Common myeloid progenitor, CD34-positive (primary cell): ENCODE results near the gene TMEM17.

Experiments used
- CTCF ChIA-PET: fragments of 350-600 bp; sonication (Branson Sonifier 250); formaldehyde crosslinking; loops from one replicate; lab custom pipeline; 2021; ENCODE audit warnings: antibody characterized with exemption; lab: Charles Lee
- POLR2A ChIA-PET: fragments of 350-600 bp; sonication (Branson Sonifier 250); formaldehyde crosslinking; loops from one replicate; lab custom pipeline; 2021; ENCODE audit warnings: antibody characterized with exemption; lab: Charles Lee
- DNase-seq, 3 donors: peaks; one replicate each; pipeline versions ENCODE4 v3.0.0 to v3.0.0-alpha.2; 2013
- H3K27ac ChIP-seq, 2 experiments: 1 replicate in 1 of 2; 2 replicates in 1 of 2; pipeline ENCODE4 v1.7.0; 2013; ENCODE audit warnings: inconsistent platforms in 2 of 2, low read length in 2 of 2, mild to moderate bottlenecking in 2 of 2, low read depth in 1 of 2, moderate library complexity in 1 of 2; ENCODE audit not compliant: severe bottlenecking in 2 of 2, insufficient read depth in 1 of 2, poor library complexity in 1 of 2
- H3K27me3 ChIP-seq, 5 experiments: replicated peaks in 2 of 5; 1 replicate in 3 of 5; 2 replicates in 2 of 5; pipeline versions ENCODE4 v1.6.1 to v1.7.0; 2013; ENCODE audit warnings: low read length in 4 of 5, mild to moderate bottlenecking in 2 of 5, moderate library complexity in 2 of 5, inconsistent platforms in 1 of 5; ENCODE audit not compliant: insufficient read depth in 5 of 5, control insufficient read depth in 4 of 5
- H3K36me3 ChIP-seq, 4 experiments: 1 replicate in 2 of 4; 2 replicates in 2 of 4; pipeline versions ENCODE4 v1.6.1 to v1.7.0; 2013; ENCODE audit warnings: low read length in 3 of 4, control low read depth in 1 of 4, mild to moderate bottlenecking in 1 of 4; ENCODE audit not compliant: control insufficient read depth in 4 of 4, insufficient read depth in 4 of 4
- H3K4me1 ChIP-seq, 4 experiments: 1 replicate in 3 of 4; 2 replicates in 1 of 4; pipeline versions ENCODE4 v1.6.1 to v1.7.1; 2013; ENCODE audit warnings: low read length in 3 of 4, mild to moderate bottlenecking in 3 of 4, control low read depth in 1 of 4, inconsistent platforms in 1 of 4, moderate library complexity in 1 of 4; ENCODE audit not compliant: control insufficient read depth in 4 of 4, insufficient read depth in 4 of 4; ENCODE audit errors: control extremely low read depth in 1 of 4
- H3K4me3 ChIP-seq, 7 experiments: 1 replicate in 4 of 7; 2 replicates in 3 of 7; pipeline versions ENCODE4 v1.5.1 to v1.7.0; 2013; ENCODE audit warnings: mild to moderate bottlenecking in 7 of 7, low read length in 6 of 7, moderate library complexity in 6 of 7, inconsistent platforms in 2 of 7, low read depth in 2 of 7, control low read depth in 1 of 7; ENCODE audit not compliant: insufficient read depth in 4 of 7, control insufficient read depth in 1 of 7; ENCODE audit errors: extremely low read depth in 1 of 7
- H3K9me3 ChIP-seq, 5 experiments: 1 replicate in 4 of 5; 2 replicates in 1 of 5; pipeline versions ENCODE4 v1.6.1 to v1.7.1; 2013; ENCODE audit warnings: low read length in 4 of 5, mild to moderate bottlenecking in 2 of 5, inconsistent platforms in 1 of 5, low read depth in 1 of 5, moderate library complexity in 1 of 5; ENCODE audit not compliant: control insufficient read depth in 4 of 5, insufficient read depth in 2 of 5; ENCODE audit errors: control extremely low read depth in 1 of 5
- WGBS: methylation state at CpG from one replicate; pipeline ENCODE4 v1.1.5; 2013; ENCODE audit not compliant: insufficient coverage; 5-methylcytosine and 5-hydroxymethylcytosine counted together

The TMEM17 gene

DNA sequence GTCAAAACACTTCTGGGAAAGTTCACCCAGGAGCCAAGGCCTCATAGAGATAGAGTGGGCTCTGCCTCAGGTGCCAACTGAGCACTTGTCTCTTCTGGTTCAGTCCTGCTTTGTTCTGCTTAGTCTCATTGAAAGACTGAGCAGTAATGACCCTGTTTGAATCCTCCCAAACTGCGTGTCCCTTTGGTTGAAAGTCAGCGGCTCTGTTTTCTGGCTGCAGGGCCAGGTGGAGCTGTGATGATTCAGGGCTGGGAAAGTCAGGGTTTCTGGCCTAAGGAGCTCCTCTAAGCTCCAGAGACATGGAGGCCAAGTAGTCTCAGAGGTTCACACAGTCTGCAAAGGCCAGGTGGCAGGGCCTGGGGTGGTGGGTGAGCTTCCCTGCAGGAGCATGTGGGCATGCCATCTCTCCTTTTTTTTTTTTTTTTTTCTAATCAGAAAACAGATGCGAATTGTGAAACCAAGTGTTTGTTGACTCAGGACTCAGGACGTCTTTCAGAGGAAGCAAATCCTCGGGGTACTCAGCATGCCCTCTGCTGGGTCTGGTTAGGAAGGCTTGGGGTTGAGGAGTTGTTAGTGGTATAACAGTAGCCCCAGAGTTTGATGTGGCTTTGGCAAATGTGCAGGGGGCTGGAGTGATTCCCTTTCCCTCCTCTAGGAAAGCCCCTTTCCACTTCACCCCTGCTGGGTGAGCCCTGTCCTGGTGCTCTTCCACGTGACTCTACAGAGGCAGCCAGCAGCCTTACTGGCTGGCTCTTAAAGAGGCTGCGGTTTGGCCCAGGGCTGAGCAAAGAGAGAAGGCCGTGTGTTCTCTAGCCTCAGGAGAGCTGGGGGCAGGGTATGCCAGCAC, 38.3 kb downstream of the TMEM17 start:
- Histone ChIP-seq H3K9me3 (no peaks in the 10 kb centered on the region), H3K27ac (no peak overlapping the region), H3K27me3 (no peaks in the 10 kb centered on the region), H3K36me3 (no peaks in the 10 kb centered on the region), H3K4me3 (no peak overlapping the region), H3K4me1 (peaks cover 0 to 18% (median 4%) of the 10 kb centered on the region in 4 experiments)
- POLR2A ChIA-PET: interaction anchor here (0.7 kb wide), 1 partner anchor 59 kb away, joined by 3 read pairs; no protein-coding TSS in a partner anchor
- CTCF ChIA-PET: interaction anchor here (0.6 to 2.0 kb wide), 6 partner anchors 10 to 309 kb away, joined by 3 to 4 read pairs (median 4); no protein-coding TSS in a partner anchor
- DNase-seq: peak in 2 of 3 donors; percentile 51 to 53
- 91% methylated on average over 5 of the region's 8 CpGs for WGBS

GRCh38 chr2:62467100-62467474, 38.9 kb downstream of the TMEM17 start:
- DNase-seq: no peak
- Histone ChIP-seq H3K27me3 (no peaks in the 10 kb centered on the region), H3K36me3 (no peaks in the 10 kb centered on the region), H3K9me3 (no peaks in the 10 kb centered on the region), H3K4me3 (no peak overlapping the region), H3K4me1 (peaks cover 0 to 12% (median 1%) of the 10 kb centered on the region in 4 experiments), H3K27ac (no peak overlapping the region)
- WGBS: 100% methylated on average over 5 of the region's 6 CpGs
- POLR2A ChIA-PET: interaction anchor here (0.7 kb wide), 1 partner anchor 58 kb away, joined by 3 read pairs; no protein-coding TSS in a partner anchor
- CTCF ChIA-PET: interaction anchor here (0.6 to 2.0 kb wide), 4 partner anchors 9 to 1582 kb away, joined by 3 to 4 read pairs (median 4); no protein-coding TSS in a partner anchor

- no peaks in the 10 kb centered on the region for H3K9me3 ChIP-seq
- CTCF ChIA-PET: interaction anchor here (0.6 to 2.1 kb wide), 5 partner anchors 9 to 1582 kb away, joined by 3 to 5 read pairs (median 4); no protein-coding TSS in a partner anchor
- WGBS: 83% methylated on average over 1 of the region's 2 CpGs
- peaks cover 0 to 12% (median 1%) of the 10 kb centered on the region in 4 experiments for H3K4me1 ChIP-seq
- no peaks in the 10 kb centered on the region for H3K36me3 ChIP-seq
- H3K4me3 ChIP-seq: no peak overlapping the region
- H3K27me3 ChIP-seq: no peaks in the 10 kb centered on the region
- H3K27ac ChIP-seq: no peak overlapping the region
- POLR2A ChIA-PET: no interaction called here
- no peak for DNase-seq
Observed at GRCh38 chr2:62466503-62466854, 39.5 kb downstream of the TMEM17 start.

- no peaks in the 10 kb centered on the region for H3K9me3 ChIP-seq
- H3K27ac ChIP-seq: no peak overlapping the region
- H3K4me3 ChIP-seq: no peak overlapping the region
- no peaks in the 10 kb centered on the region for H3K27me3 ChIP-seq
- DNase-seq: peak in 2 of 3 donors; percentile 20 to 28
- H3K36me3 ChIP-seq: no peaks in the 10 kb centered on the region
- H3K4me1 ChIP-seq: peaks cover 0 to 12% (median 1%) of the 10 kb centered on the region in 4 experiments
- ChIA-PET POLR2A (no interaction called here), CTCF (interaction anchor here (0.8 to 2.1 kb wide), 4 partner anchors 10 to 314 kb away, joined by 3 to 5 read pairs (median 4); no protein-coding TSS in a partner anchor)
- WGBS: 79% methylated on average over 8 of the region's 8 CpGs
Observed at GRCh38 chr2:62465741-62466502, 40.1 kb downstream of the TMEM17 start.

DNA sequence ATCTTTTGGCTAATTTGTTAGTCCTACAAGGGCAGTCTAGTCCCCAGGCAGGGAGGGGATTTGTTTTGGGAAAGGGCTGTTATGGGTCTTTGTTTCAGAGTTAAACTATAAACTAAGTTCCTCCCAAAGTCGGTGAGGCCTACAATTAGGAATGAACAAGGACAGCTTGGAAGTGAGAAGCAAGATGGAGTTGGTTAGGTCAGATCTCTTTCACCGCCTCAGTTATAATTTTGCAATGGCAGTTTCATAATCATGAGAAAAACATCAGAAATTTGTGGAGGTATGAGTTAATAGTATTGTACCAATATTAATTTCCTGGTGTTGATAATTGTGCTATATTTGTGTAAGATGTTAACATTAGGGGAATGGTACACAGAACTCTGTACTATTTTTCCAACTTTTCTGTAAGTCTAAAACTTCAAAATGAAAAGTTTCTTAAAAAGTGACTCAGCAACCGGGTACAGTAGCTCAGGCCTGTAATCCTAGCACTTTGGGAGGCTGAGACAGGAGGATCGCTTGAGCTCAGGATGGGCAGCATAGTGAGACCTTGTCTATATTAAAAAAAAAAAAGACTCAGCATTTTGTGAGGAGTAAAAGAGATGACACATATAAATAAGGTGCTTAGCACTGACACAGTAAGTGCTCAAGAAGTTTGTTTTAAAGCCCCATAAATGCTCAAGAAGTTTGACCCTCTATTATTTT, 40.8 kb downstream of the TMEM17 start:
- Histone ChIP-seq H3K4me3 (no peak overlapping the region), H3K4me1 (peaks cover 0 to 9% (median 1%) of the 10 kb centered on the region in 4 experiments), H3K27ac (no peak overlapping the region), H3K9me3 (no peaks in the 10 kb centered on the region), H3K27me3 (no peaks in the 10 kb centered on the region), H3K36me3 (no peaks in the 10 kb centered on the region)
- WGBS: 100% methylated on average over 2 of the region's 4 CpGs
- ChIA-PET CTCF (interaction anchor here (2.1 kb wide), 1 partner anchor 315 kb away, joined by 5 read pairs; no protein-coding TSS in a partner anchor), POLR2A (no interaction called here)
- no peak for DNase-seq

GRCh38 chr2:62464221-62465007, 41.6 kb downstream of the TMEM17 start:
- no peak for DNase-seq
- WGBS: 97% methylated on average over 11 of the region's 14 CpGs
- Histone ChIP-seq H3K4me3 (no peak overlapping the region), H3K9me3 (no peaks in the 10 kb centered on the region), H3K36me3 (no peaks in the 10 kb centered on the region), H3K4me1 (peaks cover 0 to 9% (median 1%) of the 10 kb centered on the region in 4 experiments), H3K27me3 (no peaks in the 10 kb centered on the region), H3K27ac (no peak overlapping the region)
- POLR2A ChIA-PET: no interaction called here
- CTCF ChIA-PET: interaction anchor here (1.1 to 2.1 kb wide), 3 partner anchors 9 to 316 kb away, joined by 3 to 5 read pairs (median 5); no protein-coding TSS in a partner anchor
